ENCODE data around the gene NKAPD1.

Gene NKAPD1

DNA sequence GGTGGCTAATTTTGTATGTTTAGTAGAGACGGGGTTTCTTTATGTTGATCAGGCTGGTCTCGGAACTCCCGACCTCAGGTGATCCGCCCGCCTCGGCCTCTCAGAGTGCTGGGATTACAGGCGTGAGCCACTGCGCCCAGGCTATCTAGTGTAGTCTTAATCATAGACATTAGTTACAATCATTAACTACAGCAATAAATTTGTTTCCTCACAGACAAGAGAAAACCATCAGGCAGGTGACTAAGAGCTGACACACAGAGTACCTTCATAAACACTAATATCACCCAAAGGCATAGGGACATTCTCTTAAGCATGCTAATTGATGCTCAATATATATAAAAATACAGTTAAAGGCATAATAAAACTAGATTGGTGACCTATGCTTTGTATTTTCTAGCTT lies 32.0 kb downstream of the NKAPD1 start:
- no peak overlapping the region for H3K4me3 ChIP-seq (ENCODE audit: low read depth, low read length)
- no peak for TF ChIP-seq CTCF (IDR thresholded peaks at IDR 0.05; ENCODE audit: low read depth, low read length, missing control alignments)
- no peak for DNase-seq (ENCODE audit: low read depth)

DNA sequence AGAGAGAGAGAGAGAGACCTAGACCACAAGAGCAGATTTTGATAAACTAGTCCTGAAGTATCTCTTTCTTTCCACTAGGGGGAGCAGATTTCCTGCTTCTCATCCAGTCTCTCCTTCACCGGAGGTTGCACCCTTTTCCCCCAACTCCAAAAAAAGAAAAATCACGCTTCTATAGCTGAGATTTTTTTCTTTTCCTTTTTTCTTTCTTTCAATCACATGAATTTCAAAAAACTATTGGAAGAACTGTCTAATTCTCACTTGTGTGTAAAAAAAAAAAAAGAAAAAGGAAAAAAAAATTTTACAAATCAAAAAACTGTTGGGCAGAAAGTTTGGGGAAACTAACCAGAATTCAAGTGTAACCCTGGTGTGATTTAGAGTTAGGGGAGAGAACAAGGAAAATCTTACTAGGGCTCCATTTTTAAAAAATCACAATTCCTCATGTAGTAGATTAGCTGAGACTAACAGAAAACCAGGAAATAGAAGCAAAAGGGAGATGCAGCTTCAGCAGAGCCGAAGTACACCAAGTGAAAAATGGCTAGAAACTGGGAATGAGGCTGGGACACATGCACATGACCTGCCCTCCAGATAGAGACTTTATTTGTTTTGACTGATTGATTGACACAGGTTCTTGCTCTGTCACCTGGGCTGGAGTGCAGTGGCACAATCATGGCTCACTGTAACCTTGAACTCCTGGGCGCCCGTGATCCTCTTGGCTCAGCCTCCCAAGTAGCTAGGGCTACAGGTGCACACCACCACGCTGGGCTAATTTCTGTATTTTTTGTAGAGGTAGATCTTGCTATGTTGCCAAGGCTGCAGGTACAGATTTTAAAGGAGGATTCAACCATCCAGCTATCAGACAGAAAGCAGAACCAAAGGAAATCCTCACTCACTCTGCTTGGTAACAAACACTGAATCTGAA lies 39.7 kb downstream of the NKAPD1 start:
- DNase-seq (ENCODE audit: low read depth) = peak; percentile 13
- no peak overlapping the region for H3K4me3 ChIP-seq (ENCODE audit: low read depth, low read length)
- TF ChIP-seq CTCF (IDR thresholded peaks at IDR 0.05; ENCODE audit: low read depth, low read length, missing control alignments) = peak; percentile 76

- DNase-seq (ENCODE audit: low read depth) = no peak
- TF ChIP-seq CTCF (IDR thresholded peaks at IDR 0.05; ENCODE audit: low read depth, low read length, missing control alignments) = no peak
- no peak overlapping the region for H3K4me3 ChIP-seq (ENCODE audit: low read depth, low read length)
These were observed 40.4 kb downstream of the NKAPD1 start for GRCh38 chr11:112114460-112114859.

DNA sequence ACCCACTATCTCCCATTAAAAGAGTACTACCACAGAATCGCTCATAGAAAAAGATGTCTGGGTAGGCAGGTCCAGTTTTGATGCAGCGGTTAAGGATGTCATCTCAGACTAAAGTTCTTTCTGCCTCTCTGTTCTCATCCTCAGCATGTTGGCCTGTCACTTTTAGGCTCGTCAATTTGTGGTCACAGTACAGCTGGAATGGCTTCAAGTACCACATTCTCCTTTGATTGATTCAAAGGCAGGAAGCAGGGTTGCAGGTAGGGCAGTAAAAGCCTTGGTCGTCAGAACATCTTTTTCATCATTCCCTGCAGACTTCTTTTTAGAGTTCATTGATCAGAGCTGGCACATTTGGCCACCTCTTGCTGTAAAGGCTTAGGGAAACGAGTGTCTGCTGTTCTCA lies 41.3 kb downstream of the NKAPD1 start:
- TF ChIP-seq CTCF (IDR thresholded peaks at IDR 0.05; ENCODE audit: low read depth, low read length, missing control alignments) = no peak
- DNase-seq (ENCODE audit: low read depth) = no peak

DNA sequence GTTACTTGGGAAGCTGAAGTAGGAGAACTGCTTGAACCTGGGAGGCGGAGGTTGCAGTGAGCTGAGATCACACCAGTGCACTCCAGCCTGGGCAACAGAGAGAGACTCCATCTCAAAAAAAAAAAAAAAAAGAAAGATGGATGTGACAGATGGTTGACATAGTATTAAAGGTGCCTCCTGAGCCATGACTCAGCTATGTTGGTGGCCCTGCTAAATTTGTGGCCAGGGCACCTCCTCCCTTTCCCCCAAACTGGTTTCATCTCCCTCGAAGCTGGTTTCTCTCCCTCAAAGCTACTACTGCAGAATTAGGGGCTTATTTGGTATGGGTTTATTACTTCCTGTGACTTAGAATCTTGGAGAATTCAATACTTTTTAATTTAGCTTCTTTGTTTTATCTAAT lies 44.1 kb downstream of the NKAPD1 start:
- no peak for DNase-seq (ENCODE audit: low read depth)
- no peak overlapping the region for H3K4me3 ChIP-seq (ENCODE audit: low read depth, low read length)
- no peak for TF ChIP-seq CTCF (IDR thresholded peaks at IDR 0.05; ENCODE audit: low read depth, low read length, missing control alignments)

More for the DNA sequence above, 41.3 kb downstream of the NKAPD1 start:
- H3K4me3 ChIP-seq (ENCODE audit: low read depth, low read length) = no peak overlapping the region

GRCh38 chr11:112121981-112122615 lies 48.0 kb downstream of the NKAPD1 start:
- no peak for TF ChIP-seq CTCF (IDR thresholded peaks at IDR 0.05; ENCODE audit: low read depth, low read length, missing control alignments)
- H3K4me3 ChIP-seq (ENCODE audit: low read depth, low read length) = no peak overlapping the region
- DNase-seq (ENCODE audit: low read depth) = no peak

Data from GM12864 (cell line).